ELF-1 (cell line): ENCODE measurements around the gene SPOCD1.
"Not testable (repeated sequence)": the region's sequence is repeated elsewhere in the genome, so short reads cannot be mapped to it uniquely, and the experiment has no call there.

Experiments used
- DNase-seq: peaks from one replicate; pipeline ENCODE4 v3.0.0-alpha.2; 2016; ENCODE audit warnings: low read depth, low spot score

Gene SPOCD1

DNA sequence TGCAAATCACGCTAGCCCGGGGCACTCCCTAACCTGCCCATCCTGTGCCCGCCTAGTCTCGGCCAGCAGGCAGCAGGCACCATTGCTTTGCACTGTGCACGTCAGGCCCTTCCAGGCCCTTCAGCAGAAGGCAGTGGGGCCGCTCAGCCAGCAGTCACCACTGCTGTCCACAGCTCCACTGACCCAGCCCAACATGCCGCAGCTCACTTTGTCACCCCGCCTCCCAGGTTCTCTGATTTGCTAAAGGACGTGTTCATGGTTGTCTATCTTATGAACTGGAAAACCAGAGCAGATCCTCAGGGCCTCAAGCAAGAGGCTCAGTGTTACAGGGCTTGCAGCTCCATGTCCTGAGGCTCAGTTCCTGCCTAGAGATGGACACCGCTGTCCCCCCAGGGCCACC lies 14.2 kb upstream of the SPOCD1 start:
- DNase-seq = peak; percentile 49

- no peak for DNase-seq
Measured at GRCh38 chr1:31828926-31829690, 13.3 kb upstream of the SPOCD1 start.

- DNase-seq = no peak
Measured at GRCh38 chr1:31828341-31828740, 12.5 kb upstream of the SPOCD1 start.

GRCh38 chr1:31823780-31824179 lies 8.0 kb upstream of the SPOCD1 start:
- DNase-seq = no peak

DNA sequence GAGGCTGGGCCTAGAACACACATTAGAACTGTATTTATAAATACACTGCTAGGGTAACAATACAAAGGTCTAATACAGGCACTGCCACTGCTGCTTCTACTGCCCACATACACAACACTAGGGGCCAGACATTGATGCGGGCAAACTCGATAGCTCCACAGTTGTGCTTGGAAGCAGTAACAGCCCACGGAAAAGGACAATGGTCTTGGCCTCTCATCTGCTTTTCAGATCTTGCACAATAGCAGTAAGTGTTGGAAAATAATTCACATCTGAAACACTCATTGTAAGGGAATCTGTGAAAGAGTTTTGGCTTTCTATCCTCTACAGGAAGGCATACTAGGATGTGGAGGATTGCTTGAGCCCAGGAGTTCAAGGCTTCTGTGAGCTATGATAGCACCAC lies 6.9 kb upstream of the SPOCD1 start:
- DNase-seq = no peak

- not testable (repeated sequence) for DNase-seq
Measured at GRCh38 chr1:31820196-31820595, 4.4 kb upstream of the SPOCD1 start.

- no peak for DNase-seq
Measured at GRCh38 chr1:31818206-31818605, 2.4 kb upstream of the SPOCD1 start.

- DNase-seq = not testable (repeated sequence)
Measured at GRCh38 chr1:31816947-31817346, 1.1 kb upstream of the SPOCD1 start.

- DNase-seq = not testable (repeated sequence)
Measured at GRCh38 chr1:31816501-31816900, 679 bp upstream of the SPOCD1 start.

- no peak for DNase-seq
Measured at GRCh38 chr1:31815307-31815645, 546 bp downstream of the SPOCD1 start.

- no peak for DNase-seq
Measured at GRCh38 chr1:31814631-31815306, 1.1 kb downstream of the SPOCD1 start.

GRCh38 chr1:31814041-31814511 lies 1.7 kb downstream of the SPOCD1 start:
- no peak for DNase-seq

GRCh38 chr1:31812158-31812829 lies 3.5 kb downstream of the SPOCD1 start:
- no peak for DNase-seq

DNA sequence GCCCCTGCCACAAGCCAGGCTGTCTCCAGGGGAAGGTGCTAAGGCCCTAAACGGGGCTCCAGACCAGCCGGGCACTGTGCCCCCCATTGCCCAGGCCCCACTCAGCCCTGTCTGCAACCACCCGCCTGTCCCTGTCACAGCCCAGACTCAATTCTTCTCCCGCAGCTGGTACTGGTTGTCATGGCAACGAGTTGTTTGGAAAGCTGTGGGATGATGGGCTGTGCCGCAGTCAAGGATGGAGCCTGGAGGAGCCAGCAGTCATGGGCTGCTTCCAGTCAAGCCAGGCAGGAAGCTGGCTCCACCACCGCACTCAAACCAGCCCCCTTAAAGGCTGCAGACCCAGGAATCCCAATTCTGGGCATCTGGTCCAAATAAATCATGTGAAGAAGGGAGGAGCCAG lies 4.2 kb downstream of the SPOCD1 start:
- DNase-seq = peak; percentile 70

GRCh38 chr1:31809698-31810097 lies 6.1 kb downstream of the SPOCD1 start:
- no peak for DNase-seq

DNA sequence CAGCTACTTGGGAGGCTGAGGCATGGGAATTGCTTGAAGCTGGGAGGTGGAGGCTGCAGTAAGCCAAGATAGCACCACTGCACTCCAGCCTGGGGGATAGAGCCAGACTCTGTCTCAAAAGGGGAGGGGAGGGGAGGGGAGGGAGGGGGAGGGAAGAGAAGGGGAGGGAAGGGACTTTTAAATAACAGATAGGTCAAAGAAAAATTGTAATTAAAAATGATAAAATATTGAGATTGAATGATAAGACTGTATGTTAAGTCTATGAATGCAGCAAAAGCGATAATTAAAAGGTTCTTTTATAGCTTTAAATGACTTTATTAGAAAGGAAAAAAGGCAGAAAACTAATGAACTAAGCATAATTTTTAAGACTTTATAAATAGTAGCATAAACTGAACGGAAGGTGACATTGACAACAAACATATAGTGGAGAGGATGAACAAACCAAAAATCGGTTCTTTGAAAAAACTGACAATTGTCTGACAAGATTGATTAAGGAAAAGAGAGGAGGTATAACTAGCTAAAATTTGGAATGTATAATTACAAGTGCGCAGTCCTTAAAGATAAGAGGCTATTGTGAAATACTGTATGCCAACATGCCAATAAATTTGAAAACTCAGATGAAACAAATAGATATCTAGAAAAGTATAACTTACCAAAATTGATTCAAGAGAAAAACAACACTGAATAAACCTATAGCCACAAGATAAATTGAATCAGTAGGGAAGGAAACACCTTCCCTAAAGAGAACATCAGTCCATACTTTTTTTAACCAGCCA lies 8.4 kb downstream of the SPOCD1 start:
- no peak for DNase-seq

GRCh38 chr1:31805318-31805717 lies 10.5 kb downstream of the SPOCD1 start:
- DNase-seq = no peak

- no peak for DNase-seq
Measured at GRCh38 chr1:31804098-31804497, 11.7 kb downstream of the SPOCD1 start.

DNA sequence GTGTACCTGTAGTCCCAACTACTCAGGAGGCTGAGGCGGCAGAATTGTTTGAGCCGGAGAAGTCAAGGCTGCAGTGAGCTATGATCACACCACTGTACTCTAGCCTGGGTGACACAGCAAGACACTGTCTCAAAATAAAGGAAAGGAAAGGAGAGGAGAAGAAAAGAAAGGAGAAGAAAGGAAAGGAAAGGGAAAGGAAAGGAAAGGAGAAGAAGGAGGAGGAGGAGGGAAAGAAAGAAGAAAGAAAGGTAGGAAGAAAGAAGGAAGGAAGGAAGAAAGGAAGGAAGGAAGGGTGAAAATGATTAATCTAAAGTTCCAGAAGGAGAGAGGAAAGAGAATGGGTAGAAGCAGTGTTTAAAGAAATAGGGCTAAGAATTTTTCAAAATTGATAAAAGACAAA lies 12.2 kb downstream of the SPOCD1 start:
- no peak for DNase-seq

DNA sequence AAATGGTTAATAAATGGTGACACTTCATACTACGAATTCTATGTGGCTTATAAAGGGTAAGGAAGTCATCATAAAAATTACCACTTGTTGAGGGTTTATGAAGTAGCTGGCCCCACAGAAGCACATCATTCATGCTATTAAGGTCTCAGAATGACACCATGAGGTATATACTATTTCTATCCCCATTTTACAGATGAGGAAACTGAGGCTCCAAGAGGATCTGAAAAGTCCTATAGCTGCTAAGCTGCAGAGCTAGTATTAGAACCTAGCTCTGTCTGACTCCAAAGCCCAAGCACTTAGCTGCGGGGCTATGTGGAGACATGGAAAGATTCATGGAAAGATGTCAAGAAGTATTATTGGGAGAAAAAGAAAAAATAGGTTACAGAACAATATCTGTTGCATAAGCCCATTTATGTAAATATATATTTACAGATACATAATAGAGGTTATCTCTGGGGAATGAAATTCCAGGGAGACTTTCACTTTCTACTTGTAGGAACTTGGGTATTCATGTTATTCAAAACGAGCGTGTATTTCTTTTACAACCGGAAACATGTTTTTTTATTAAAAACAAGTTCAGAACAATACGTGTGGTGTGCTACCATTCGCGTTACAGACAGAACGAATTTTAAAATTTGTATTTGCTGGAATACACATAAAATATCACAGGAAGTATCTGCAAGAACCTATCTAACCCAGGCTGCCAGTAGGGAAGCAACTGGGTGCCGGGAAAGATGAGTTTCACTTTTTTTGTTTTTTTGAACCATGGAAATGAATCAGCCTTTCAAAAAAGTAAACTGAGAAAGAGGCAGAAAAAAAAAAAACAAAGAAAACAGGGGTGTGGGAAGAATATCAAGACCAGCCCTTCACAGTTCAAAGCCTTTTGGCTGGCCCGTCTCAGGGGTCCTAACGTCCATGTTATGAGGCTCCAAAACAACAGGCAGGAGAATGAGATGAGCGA lies 13.4 kb downstream of the SPOCD1 start:
- no peak for DNase-seq

DNA sequence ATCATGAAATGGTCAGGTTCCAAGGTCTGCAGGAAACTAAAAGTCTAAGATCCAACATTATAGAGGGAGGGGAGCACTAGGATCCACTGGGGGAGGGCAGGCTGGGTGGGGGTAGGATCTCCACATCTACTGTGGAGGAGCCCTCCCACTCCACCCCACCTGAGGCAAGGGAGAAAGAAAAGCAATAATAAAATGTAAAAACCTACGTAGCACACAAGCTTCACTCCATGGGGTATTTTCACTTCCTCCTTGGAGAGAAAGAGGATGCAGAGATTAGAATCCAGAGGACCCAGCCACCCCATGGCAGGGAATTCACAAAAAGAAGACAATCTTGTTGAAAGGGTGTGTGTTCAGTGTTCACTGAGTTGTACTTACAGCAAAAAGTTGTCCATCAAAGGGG lies 14.4 kb downstream of the SPOCD1 start:
- DNase-seq = no peak
